HL-60/S4 treated with retinoic acid at 250 ng/mL for 4 days and 3 days (cell line): ENCODE data around the gene UBE2A.

Experiments
- in situ Hi-C: fragments of 300-500 bp; cut with MboI; formaldehyde crosslinking; loops from 2 replicates; pipeline ENCODE4 v1.7.0; 2022; ENCODE audit warnings: low sequenced_read_pairs

Gene UBE2A

DNA sequence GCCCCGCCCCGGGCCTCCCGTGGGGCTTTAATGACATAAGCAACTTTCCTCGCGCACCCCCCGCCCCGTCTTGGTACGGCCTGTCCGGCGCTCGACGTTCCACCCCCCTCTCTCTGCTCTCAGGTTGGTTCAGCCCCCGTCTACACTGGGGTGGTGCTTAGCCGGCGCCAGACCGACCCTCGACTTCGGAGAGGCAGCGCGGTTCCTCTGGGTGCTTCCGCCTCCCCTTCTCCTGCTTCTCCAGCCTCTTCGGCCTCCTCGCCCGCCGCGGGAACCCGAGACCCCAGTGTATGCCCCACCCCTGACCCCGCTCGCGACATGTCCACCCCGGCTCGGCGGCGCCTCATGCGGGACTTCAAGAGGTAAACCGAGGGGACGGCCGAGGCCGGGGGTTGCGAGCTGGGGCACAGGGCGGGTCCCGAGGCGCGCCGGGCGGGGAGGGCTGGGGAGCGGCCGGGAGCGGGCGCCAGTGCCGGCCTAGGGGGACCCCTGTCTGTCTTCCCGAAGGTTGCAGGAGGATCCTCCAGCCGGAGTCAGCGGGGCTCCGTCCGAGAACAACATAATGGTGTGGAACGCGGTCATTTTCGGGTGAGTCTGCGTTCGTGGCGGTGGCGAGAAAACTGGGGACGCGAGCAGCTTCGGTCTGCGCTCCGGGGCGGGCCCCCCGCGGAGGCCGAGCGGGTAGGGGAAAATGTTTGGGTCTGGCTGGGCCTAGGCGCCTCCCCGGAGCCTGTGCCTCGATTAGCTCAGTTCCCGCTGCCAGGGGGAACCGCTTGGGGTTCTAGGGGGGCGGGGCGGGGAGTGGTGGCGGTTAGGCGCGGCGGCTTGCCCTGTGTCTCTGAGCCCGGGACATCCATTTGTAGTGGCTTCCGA, at the start of gene UBE2A:
Gene UBE2A, plus strand, starts transcription at position 170 of the 873 bp plus-strand sequence. Its CDS starts 149 bp downstream, at position 319.
- in situ Hi-C loops: no loop called here

DNA sequence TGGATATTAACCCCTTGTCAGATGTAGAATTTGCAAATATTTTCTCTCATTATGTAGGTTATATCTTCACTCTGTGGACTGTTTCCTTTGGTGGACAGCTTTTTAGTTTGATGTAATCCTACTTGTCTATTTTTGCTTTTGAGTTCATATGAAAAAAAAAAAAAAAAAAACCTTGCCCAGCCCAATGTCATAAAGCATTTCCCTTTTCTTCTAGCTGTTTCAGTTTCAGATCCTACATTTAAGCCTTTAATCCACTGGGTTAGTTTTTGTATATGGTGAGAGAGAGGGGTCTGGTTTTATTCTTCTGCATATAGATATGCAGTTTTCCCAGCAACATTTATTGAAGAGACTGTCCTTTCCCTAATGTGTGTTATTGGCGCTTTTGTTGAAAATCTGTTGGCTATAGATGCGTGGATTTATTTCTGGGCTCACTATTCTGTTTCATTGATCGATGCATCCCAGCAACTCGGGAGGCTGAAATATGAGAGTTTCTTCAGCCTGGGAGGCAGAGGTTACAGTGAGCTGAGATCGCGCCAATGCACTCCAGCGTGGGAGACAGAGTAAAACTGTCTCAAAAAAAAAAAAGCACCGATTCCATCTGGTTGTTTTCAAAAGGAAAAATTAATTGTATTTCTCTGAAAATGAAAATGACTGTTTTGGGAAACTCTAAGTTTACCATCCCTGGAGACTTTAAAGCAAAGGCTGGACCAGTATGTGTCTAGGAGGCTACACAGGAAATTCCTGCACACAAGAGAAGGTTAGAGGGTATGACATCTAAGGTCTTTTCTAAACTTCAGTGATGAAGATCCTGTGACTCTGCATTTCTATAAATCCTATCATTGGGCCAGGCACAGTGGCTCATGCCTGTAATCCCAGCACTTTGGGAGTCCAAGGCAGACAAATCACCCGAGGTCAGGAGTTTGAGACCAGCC, 44.8 kb upstream of the UBE2A start:
- in situ Hi-C loops: no loop called here

DNA sequence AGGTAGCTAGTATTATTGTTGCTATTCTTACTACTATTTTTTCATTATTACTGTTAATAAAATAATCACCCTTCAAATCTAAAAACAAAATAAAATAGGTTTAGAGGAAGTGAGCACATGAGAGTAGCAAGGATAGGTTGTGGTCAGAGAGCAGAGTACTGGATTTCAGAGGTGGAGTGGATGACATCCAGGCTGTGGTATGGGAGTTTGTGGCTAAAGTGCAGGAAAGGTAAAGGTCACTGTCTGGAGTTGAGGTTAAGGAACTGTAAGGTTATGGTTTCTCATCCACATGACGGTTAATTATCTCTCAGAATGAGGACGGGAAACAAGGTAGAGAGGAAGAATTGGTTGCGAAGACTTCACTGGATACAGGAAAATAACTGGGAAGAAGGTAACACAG, 36.9 kb upstream of the UBE2A start:
- in situ Hi-C loops: no loop called here

- in situ Hi-C loops: no loop called here
Measured at GRCh38 chrX:119539872-119540271, 34.5 kb upstream of the UBE2A start.

DNA sequence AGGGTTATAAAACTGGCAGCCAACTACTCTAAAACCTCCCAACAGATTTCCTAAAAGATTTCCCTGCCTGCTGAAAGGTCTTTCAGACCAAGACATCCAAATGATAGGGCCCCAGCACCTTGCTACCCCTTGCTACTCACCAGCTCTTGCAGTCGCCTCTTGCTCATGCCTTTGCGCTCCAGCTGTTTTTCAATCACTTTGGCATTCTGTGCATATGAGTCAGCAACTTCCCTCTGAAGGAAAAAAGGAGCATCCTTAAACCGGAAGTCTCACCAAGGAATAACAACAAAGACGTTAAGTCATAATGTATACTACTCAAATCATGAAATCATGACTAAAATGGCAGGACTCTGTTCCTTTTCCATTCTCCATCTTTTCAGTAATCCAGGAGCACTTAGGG, 33.2 kb upstream of the UBE2A start:
- in situ Hi-C loops: no loop called here

GRCh38 chrX:119549327-119550016, 24.9 kb upstream of the UBE2A start:
- in situ Hi-C loops: no loop called here

- in situ Hi-C loops: no loop called here
Measured at GRCh38 chrX:119552508-119552907, 21.9 kb upstream of the UBE2A start.

GRCh38 chrX:119565107-119565663, 9.2 kb upstream of the UBE2A start, which contains the start of gene STEEP1:
STEEP1 (minus strand) TSS chrX:119565409; CDS start chrX:119565355, 54 bp downstream.
- in situ Hi-C loops: no loop called here

- in situ Hi-C loops: no loop called here
Measured at GRCh38 chrX:119570351-119570835, 4.0 kb upstream of the UBE2A start.

GRCh38 chrX:119573222-119573621, 1.1 kb upstream of the UBE2A start:
- in situ Hi-C loops: no loop called here

GRCh38 chrX:119573840-119574393, 446 bp upstream of the UBE2A start:
- in situ Hi-C loops: no loop called here

- in situ Hi-C loops: no loop called here
Measured at GRCh38 chrX:119579414-119579813, 5.1 kb downstream of the UBE2A start.

- in situ Hi-C loops: no loop called here
Measured at GRCh38 chrX:119583431-119584059, 9.2 kb downstream of the UBE2A start.

DNA sequence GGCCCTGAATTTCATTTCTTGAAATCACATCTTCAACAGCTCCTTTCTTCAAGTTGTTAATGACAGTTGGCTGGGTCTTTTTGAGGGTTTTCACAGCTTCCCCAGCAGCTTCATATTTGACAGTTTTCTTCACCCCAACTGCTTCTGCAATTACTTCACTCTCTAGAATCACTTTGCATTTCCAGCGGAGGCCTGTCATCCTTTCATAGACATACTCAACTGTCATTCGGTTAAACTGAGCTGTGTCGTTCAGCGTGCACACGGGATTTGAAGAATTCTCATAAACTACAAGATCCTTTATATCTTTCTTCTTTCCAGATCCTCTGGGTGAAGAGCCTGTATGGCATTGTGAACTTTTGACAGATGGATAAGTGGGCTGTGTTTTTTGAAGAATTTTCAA, 15.4 kb downstream of the UBE2A start:
- in situ Hi-C loops: no loop called here

- in situ Hi-C loops: no loop called here
Measured at GRCh38 chrX:119602701-119603255, 28.4 kb downstream of the UBE2A start.

DNA sequence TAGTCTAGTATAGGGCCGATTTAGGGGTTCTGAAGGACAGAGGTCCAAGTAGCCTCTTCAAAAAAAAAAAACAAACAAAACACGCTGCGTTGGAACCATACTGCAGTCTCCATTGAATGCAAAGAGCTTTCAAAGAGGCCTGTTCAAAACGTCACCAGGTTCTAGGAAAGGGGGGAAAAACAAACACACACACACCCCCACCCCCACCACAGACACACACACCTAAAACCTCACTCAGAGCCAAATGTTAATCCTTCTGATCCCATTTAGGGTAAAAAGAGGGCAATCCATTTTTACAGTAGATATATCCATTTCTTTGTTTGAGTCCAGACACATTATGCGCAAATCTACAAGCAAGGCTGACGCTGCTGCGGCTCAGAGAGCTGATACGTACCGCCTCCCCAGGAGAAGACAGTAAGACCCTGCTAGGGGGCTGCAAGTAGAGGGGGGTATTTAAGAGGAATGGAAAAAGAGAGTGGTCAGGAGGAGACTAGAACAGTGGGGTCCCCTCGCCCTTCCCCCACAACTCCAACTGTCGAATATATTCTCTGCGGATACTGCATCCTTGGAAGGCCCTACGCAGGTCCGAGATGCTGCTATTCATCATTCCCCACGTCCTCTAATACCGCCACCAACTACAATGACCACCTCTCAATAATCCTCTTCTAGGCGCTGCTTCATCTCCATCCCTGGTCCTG, 30.6 kb downstream of the UBE2A start:
- in situ Hi-C loops: no loop called here

GRCh38 chrX:119605464-119606279, 31.3 kb downstream of the UBE2A start:
- in situ Hi-C loops: no loop called here
